Stimulated activated naive CD8-positive, alpha-beta T cell treated with anti-CD3 and anti-CD28 coated beads, Interleukin-15, amount 100 ng/mL, for 72 hours (primary cell): ENCODE results near the gene MS4A6E.

ENCODE experiments used
- ATAC-seq: fragments of 150-1000 bp; cut with Tn5 transposase; 2 replicates; pipeline ENCODE4 v1.10.0; 2021; ENCODE audit warnings: mild to moderate bottlenecking, moderate library complexity
- DNase-seq, 2 donors: peaks; one replicate each; pipeline ENCODE4 v3.0.0; 2021 to 2022
- H3K27ac Mint-ChIP-seq, 2 donors: one replicate each; pipeline ENCODE4 v1.8.0; 2022; ENCODE audit warnings: mild to moderate bottlenecking in 2 of 2, mixed read lengths in 2 of 2, moderate library complexity in 2 of 2
- H3K27me3 Mint-ChIP-seq: one replicate; pipeline ENCODE4 v1.8.0; 2022; ENCODE audit warnings: mixed read lengths
- H3K4me1 Mint-ChIP-seq: one replicate; pipeline ENCODE4 v1.8.0; 2022; ENCODE audit warnings: mild to moderate bottlenecking, mixed read lengths
- H3K4me3 Mint-ChIP-seq, 2 donors: one replicate each; pipeline ENCODE4 v1.8.0; 2022; ENCODE audit warnings: mild to moderate bottlenecking in 2 of 2, mixed read lengths in 2 of 2, moderate library complexity in 1 of 2
- H3K9me3 Mint-ChIP-seq, 2 donors: one replicate each; pipeline ENCODE4 v1.8.0; 2022; ENCODE audit warnings: mixed read lengths in 2 of 2

MS4A6E gene

DNA sequence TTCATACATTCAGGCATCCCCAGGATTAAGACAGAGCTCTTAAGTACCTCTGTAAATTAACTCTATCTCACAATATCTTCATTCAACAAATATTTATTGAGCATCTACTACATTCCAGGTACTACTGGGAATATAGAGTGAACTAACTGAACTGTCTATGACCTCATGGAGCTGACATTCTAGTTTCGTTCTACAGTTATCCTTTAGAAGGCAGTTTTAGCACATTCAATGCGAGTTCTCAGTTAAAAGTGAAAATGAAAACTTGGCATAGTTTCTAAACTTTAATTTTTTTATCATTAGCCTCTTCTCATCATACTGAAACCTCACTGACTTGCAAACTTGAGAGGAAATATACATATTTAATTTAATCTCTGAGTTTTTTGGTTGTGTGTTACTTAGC, 10.7 kb upstream of the MS4A6E start:
- Mint-ChIP-seq H3K4me1 (no peaks in the 10 kb centered on the region), H3K27me3 (peaks cover 28% of the 10 kb centered on the region), H3K4me3 (no peak overlapping the region), H3K27ac (no peak overlapping the region), H3K9me3 (peaks cover 15 to 30% of the 10 kb centered on the region in 2 donors)
- DNase-seq = no peak
- no peak for ATAC-seq

- Mint-ChIP-seq H3K9me3 (peaks cover 15 to 37% of the 10 kb centered on the region in 2 donors), H3K4me1 (no peaks in the 10 kb centered on the region), H3K27ac (no peak overlapping the region), H3K27me3 (peaks cover 36% of the 10 kb centered on the region), H3K4me3 (no peak overlapping the region)
- no peak for ATAC-seq
- DNase-seq = no peak
Measured at GRCh38 chr11:60318726-60319125, 8.3 kb upstream of the MS4A6E start.

GRCh38 chr11:60321051-60321450, 6.0 kb upstream of the MS4A6E start:
- H3K9me3 Mint-ChIP-seq = peaks cover 15 to 39% of the 10 kb centered on the region in 2 donors
- H3K4me3 Mint-ChIP-seq = no peak overlapping the region
- H3K27ac Mint-ChIP-seq = no peak overlapping the region
- peaks cover 38% of the 10 kb centered on the region for H3K27me3 Mint-ChIP-seq
- no peak for ATAC-seq
- no peaks in the 10 kb centered on the region for H3K4me1 Mint-ChIP-seq
- DNase-seq = no peak

DNA sequence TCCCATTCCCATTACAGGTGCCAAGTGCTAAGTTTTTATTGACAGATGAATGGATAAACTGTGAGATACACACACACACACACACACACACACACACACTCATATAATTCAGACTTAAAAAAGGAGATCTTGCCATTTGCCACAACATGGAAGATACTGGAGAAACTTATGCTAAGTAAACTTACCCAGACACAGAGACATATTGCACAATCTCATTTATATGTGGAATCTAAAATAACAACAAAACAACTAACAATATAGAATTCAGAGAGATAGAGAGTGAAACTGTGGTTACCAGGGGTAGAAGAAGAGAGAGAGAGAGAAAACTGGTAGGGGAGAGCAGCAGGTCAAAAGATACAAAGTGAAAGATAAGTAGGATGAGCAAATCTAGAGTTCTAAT, 1.4 kb downstream of the MS4A6E start:
- H3K4me1 Mint-ChIP-seq = no peaks in the 10 kb centered on the region
- H3K27me3 Mint-ChIP-seq = peaks cover 15% of the 10 kb centered on the region
- DNase-seq = no peak
- H3K4me3 Mint-ChIP-seq = no peak overlapping the region
- ATAC-seq = no peak
- peaks cover 4 to 9% of the 10 kb centered on the region in 2 donors for H3K9me3 Mint-ChIP-seq
- no peak overlapping the region for H3K27ac Mint-ChIP-seq

GRCh38 chr11:60332846-60333245, 5.8 kb downstream of the MS4A6E start:
- Mint-ChIP-seq H3K4me3 (no peak overlapping the region), H3K9me3 (peaks cover 0 to 4% of the 10 kb centered on the region in 2 donors), H3K27ac (no peak overlapping the region), H3K4me1 (no peaks in the 10 kb centered on the region), H3K27me3 (peaks cover 23% of the 10 kb centered on the region)
- no peak for ATAC-seq
- DNase-seq = no peak

DNA sequence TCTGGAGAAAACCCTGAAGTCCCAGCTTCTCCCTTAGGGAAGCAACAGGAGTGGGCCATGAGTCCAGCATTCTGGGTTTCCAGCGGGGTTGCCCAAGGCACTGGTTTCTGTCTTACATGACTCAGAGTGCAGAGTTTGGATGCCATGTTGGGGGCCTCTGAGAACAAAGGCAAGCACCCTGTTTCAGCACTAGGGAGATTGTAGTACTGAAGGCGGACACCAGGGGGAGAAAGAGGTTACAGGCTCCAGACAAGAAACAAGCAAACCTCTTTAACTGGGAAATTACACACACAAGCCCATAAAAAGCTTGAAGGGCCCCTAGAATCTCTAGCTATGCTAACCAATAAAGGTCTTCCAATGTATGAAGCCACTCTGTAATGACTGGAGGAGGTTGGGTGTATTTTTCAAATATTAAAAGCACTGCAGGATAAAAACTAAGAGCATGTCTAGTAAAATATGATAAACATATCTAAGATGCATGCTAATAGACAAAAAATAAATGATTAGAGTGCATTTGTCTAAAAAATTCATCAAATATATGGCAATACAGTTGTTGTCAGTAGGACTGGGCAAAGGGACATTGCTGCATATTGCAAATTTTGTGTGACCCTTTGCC, 7.1 kb downstream of the MS4A6E start:
- DNase-seq (peak; percentile 64 to 69), ATAC-seq (peak; percentile 69)
- H3K4me1 Mint-ChIP-seq = no peaks in the 10 kb centered on the region
- H3K27ac Mint-ChIP-seq = no peak overlapping the region
- H3K27me3 Mint-ChIP-seq = peaks cover 27% of the 10 kb centered on the region
- H3K4me3 Mint-ChIP-seq = no peak overlapping the region
- no peaks in the 10 kb centered on the region for H3K9me3 Mint-ChIP-seq

DNA sequence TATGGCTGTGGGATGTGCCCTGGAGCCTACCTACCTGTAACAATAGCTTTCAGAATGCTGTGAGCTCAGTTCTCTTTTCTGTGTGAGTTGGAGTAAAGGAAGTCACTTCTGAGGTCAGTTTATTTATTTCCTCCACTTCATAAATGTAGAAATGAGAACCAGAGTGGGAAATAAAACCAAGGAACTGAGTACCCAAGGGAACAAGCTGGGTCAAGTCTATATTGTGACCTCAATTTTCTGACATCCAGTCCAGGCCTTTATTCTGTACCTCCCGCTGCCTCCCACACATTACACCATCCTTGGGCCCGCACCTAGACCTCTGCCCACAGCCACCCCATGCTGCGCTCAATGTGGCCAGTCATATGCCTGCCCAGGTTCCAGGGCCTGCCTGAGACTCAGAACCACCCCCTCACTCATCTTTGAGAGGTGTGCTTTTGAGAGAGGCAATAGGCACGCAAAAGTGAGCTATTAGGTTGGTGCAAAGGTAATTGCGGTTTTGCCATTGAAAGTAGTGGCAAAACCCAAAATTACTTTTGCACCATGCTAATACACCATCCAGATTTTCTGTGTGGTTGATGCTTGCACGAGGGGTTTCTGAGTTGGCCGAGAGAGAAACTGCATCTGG, 9.8 kb downstream of the MS4A6E start:
- H3K27ac Mint-ChIP-seq = no peak overlapping the region
- no peak overlapping the region for H3K4me3 Mint-ChIP-seq
- ATAC-seq = no peak

DNA sequence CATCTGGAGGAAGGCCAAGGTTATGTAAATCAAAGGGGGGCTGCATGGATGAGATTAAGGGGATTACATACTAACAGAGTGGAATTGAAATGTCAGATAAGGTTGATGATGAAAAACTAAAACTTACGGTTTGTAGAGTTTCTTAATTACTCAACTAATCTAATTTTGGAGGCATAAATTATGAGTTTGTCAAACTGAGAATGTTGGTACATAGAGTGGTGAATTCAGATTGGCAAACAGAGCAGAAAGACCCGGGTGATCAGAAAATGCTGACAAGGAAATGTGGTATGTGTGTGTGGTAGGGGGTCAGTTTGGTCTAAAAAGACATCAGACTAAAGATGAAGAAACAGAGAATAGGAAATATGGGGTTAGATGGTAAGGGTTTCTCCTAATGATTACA, 11.0 kb downstream of the MS4A6E start:
- Mint-ChIP-seq H3K27ac (no peak overlapping the region), H3K27me3 (peaks cover 37% of the 10 kb centered on the region), H3K9me3 (no peaks in the 10 kb centered on the region), H3K4me3 (no peak overlapping the region), H3K4me1 (no peaks in the 10 kb centered on the region)
- DNase-seq (no peak), ATAC-seq (no peak)

More for the DNA sequence above, 9.8 kb downstream of the MS4A6E start:
- DNase-seq = no peak
- no peaks in the 10 kb centered on the region for H3K4me1 Mint-ChIP-seq
- H3K9me3 Mint-ChIP-seq = no peaks in the 10 kb centered on the region
- H3K27me3 Mint-ChIP-seq = peaks cover 39% of the 10 kb centered on the region

DNA sequence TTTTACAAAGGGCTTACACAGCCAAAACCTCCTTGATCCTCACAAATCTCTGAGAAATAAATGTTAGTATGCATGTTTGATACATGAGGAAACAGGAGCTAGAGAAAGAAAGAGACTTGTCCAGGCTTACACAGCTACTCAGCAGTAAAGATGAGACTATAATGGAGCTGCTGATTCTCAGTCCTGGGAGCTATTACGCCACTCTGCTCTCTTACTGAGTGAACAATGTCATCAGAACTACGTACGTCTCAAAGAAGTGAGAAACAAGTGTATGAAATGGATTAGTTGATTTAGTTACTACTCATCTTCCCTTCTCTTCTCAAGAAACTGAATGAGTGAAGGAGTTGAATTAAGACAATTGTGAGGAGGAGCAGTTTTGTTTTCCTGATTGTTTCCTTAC, 12.3 kb downstream of the MS4A6E start:
- no peak overlapping the region for H3K4me3 Mint-ChIP-seq
- ATAC-seq (no peak), DNase-seq (no peak)
- peaks cover 31% of the 10 kb centered on the region for H3K27me3 Mint-ChIP-seq
- H3K27ac Mint-ChIP-seq = no peak overlapping the region
- no peaks in the 10 kb centered on the region for H3K4me1 Mint-ChIP-seq
- no peaks in the 10 kb centered on the region for H3K9me3 Mint-ChIP-seq

- H3K4me3 Mint-ChIP-seq = no peak overlapping the region
Measured at GRCh38 chr11:60343094-60343704, 16.1 kb downstream of the MS4A6E start.

GRCh38 chr11:60344146-60344545, 17.1 kb downstream of the MS4A6E start:
- DNase-seq (no peak), ATAC-seq (no peak)
- H3K27me3 Mint-ChIP-seq = peaks cover 14% of the 10 kb centered on the region
- H3K9me3 Mint-ChIP-seq = no peaks in the 10 kb centered on the region
- no peak overlapping the region for H3K4me3 Mint-ChIP-seq
- H3K27ac Mint-ChIP-seq = no peak overlapping the region
- H3K4me1 Mint-ChIP-seq = no peaks in the 10 kb centered on the region

More at GRCh38 chr11:60343094-60343704, 16.1 kb downstream of the MS4A6E start:
- H3K27me3 Mint-ChIP-seq = peaks cover 14% of the 10 kb centered on the region
- no peak for ATAC-seq
- no peaks in the 10 kb centered on the region for H3K9me3 Mint-ChIP-seq
- DNase-seq = no peak
- H3K4me1 Mint-ChIP-seq = no peaks in the 10 kb centered on the region
- no peak overlapping the region for H3K27ac Mint-ChIP-seq

DNA sequence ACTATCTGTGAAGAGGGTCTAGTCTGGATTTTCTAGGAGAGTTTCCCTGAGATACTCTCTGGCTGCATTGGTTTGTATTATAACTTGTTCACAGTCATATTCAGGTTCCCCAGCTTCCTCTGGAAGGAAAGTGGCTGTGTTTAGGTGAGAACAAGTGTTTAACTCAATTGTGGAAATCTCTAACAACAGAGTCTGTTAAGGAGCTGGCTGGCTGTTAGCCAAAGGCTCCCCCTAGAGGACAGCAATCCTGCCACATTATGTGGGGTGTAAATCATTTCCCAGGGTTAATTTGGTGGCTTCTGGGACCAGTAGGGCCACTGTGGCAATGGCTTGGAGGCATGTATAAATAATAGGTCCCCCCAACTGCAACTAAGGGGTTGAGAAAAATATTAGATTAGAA, 18.4 kb downstream of the MS4A6E start:
- no peaks in the 10 kb centered on the region for H3K9me3 Mint-ChIP-seq
- DNase-seq (peak in 1 of 2 donors; percentile 14), ATAC-seq (no peak)
- peaks cover 7% of the 10 kb centered on the region for H3K27me3 Mint-ChIP-seq
- H3K4me1 Mint-ChIP-seq = no peaks in the 10 kb centered on the region
- no peak overlapping the region for H3K4me3 Mint-ChIP-seq
- no peak overlapping the region for H3K27ac Mint-ChIP-seq

GRCh38 chr11:60347084-60347797, 20.2 kb downstream of the MS4A6E start:
- DNase-seq (no peak), ATAC-seq (no peak)
- no peaks in the 10 kb centered on the region for H3K9me3 Mint-ChIP-seq
- H3K27ac Mint-ChIP-seq = no peak overlapping the region
- no peaks in the 10 kb centered on the region for H3K27me3 Mint-ChIP-seq
- H3K4me1 Mint-ChIP-seq = no peaks in the 10 kb centered on the region
- H3K4me3 Mint-ChIP-seq = no peak overlapping the region

DNA sequence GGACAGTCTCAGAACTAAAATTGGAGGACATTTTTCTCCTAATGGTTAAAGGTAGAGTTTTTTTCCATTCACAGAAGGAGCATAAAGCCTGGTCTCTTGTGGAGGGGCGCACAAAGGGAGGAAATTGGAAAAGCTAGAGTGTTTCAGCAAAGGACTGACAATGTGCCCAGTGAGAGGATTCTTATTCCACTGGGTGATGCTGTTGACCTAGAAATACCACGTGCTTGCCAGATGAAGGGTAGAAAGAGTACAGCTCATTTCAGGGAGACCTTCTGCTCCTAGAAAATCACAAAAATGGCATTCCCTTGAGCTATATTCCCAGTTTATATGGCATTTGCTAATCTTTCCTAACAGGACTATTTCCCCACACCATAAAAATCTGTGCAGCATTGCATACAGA, 21.1 kb downstream of the MS4A6E start:
- Mint-ChIP-seq H3K4me1 (no peaks in the 10 kb centered on the region), H3K27ac (no peak overlapping the region), H3K9me3 (no peaks in the 10 kb centered on the region), H3K27me3 (no peaks in the 10 kb centered on the region), H3K4me3 (no peak overlapping the region)
- ATAC-seq (no peak), DNase-seq (no peak)

- DNase-seq (no peak), ATAC-seq (no peak)
- Mint-ChIP-seq H3K27me3 (no peaks in the 10 kb centered on the region), H3K4me3 (no peak overlapping the region), H3K9me3 (peaks cover 0 to 13% of the 10 kb centered on the region in 2 donors), H3K27ac (no peak overlapping the region), H3K4me1 (no peaks in the 10 kb centered on the region)
Measured at GRCh38 chr11:60349990-60350389, 22.9 kb downstream of the MS4A6E start.

DNA sequence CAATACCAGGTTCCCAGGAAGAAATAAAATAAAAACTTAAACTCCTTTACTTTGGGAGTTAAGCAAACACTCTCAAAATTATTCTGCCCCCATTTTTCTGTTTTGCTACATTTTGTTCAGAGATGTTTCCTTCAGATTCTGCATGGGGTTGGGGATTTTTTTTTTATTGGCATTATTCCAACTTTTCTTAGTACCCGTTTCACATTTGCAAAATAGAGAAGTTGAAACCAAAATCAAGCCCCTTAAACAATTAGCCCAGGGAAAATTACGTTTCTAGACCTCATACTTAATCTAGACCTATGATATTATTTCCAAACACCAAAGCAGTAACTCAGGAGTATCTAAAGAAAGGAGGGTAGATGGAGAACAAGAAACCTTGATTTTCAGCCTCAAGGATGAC, 30.7 kb downstream of the MS4A6E start:
- H3K9me3 Mint-ChIP-seq = peaks cover 0 to 20% of the 10 kb centered on the region in 2 donors
- ATAC-seq (no peak), DNase-seq (no peak)
- no peak overlapping the region for H3K4me3 Mint-ChIP-seq
- H3K27me3 Mint-ChIP-seq = peaks cover 25% of the 10 kb centered on the region
- no peak overlapping the region for H3K27ac Mint-ChIP-seq
- H3K4me1 Mint-ChIP-seq = no peaks in the 10 kb centered on the region
